A172 (cell line): Measurements from ENCODE around the gene WNT5A. TPM values are rescaled to one million over a fixed set of nuclear protein-coding genes. Genes with fewer than 3 reads are reported as not detected.
A peak's percentile ranks its signal among the peaks of the same experiment; 100 is the strongest.

ENCODE experiments used
- DNase-seq: peaks from one replicate; pipeline ENCODE4 v3.0.0-alpha.2; 2015; ENCODE audit warnings: low spot score
- total RNA-seq: library from RNA; depleted of rRNA; stranded (reverse); fragments of >200 nt; shearing (Covaris generic); gene quantifications from 2 replicates; pipeline ENCODE4 v1.2.3, GENCODE V29; 2014

Gene WNT5A
- total RNA-seq, 1 experiment from 2014 or later, result 15.6 TPM

GRCh38 chr3:55481744-55482495, 5.2 kb downstream of the WNT5A start:
- DNase-seq, result no peak

GRCh38 chr3:55480911-55481743, 6.0 kb downstream of the WNT5A start:
- DNase-seq, result no peak

GRCh38 chr3:55477306-55478303, 9.5 kb downstream of the WNT5A start:
- DNase-seq, result no peak

- DNase-seq, result peak; percentile 85
Observed at GRCh38 chr3:55476515-55476914, 10.6 kb downstream of the WNT5A start.

GRCh38 chr3:55474213-55474632, 12.9 kb downstream of the WNT5A start:
- no peak for DNase-seq

GRCh38 chr3:55473788-55474187, 13.3 kb downstream of the WNT5A start:
- DNase-seq, result no peak

GRCh38 chr3:55471522-55472280, 15.4 kb downstream of the WNT5A start:
- DNase-seq, result no peak

GRCh38 chr3:55471084-55471483, 16.0 kb downstream of the WNT5A start:
- DNase-seq, result no peak

GRCh38 chr3:55469957-55470526, 17.1 kb downstream of the WNT5A start:
- no peak for DNase-seq

- DNase-seq, result peak; percentile 34
Observed at GRCh38 chr3:55468251-55468650, 18.9 kb downstream of the WNT5A start.

GRCh38 chr3:55467099-55467498, 20.0 kb downstream of the WNT5A start:
- no peak for DNase-seq

GRCh38 chr3:55466526-55466925, 20.6 kb downstream of the WNT5A start:
- no peak for DNase-seq

GRCh38 chr3:55461896-55462295, 25.2 kb downstream of the WNT5A start:
- peak; percentile 64 for DNase-seq

GRCh38 chr3:55459838-55460237, 27.3 kb downstream of the WNT5A start:
- no peak for DNase-seq

- DNase-seq, result peak; percentile 33
Observed at GRCh38 chr3:55458181-55458790, 28.8 kb downstream of the WNT5A start.

- no peak for DNase-seq
Observed at GRCh38 chr3:55455915-55456314, 31.2 kb downstream of the WNT5A start.

GRCh38 chr3:55454611-55455010, 32.5 kb downstream of the WNT5A start:
- no peak for DNase-seq

GRCh38 chr3:55453886-55454496, 33.1 kb downstream of the WNT5A start:
- no peak for DNase-seq

GRCh38 chr3:55452886-55453285, 34.2 kb downstream of the WNT5A start:
- no peak for DNase-seq

- no peak for DNase-seq
Observed at GRCh38 chr3:55449527-55449926, 37.6 kb downstream of the WNT5A start.
